SKM-1 (cell line): ENCODE data around the gene PROM1.

Experiments used
- DNase-seq: peaks from one replicate; lab custom pipeline; 2025; ENCODE audit not compliant: unreplicated experiment; lab: John Stamatoyannopoulos, UW

The PROM1 gene

GRCh38 chr4:15990570-15991285, 93.1 kb downstream of the PROM1 start:
- DNase-seq, result no peak

GRCh38 chr4:15989424-15989823, 94.4 kb downstream of the PROM1 start:
- DNase-seq, result no peak

GRCh38 chr4:15988222-15988621, 95.6 kb downstream of the PROM1 start:
- DNase-seq, result no peak

- DNase-seq, result no peak
These were observed 96.9 kb downstream of the PROM1 start for GRCh38 chr4:15986907-15987306.

GRCh38 chr4:15983610-15984009, 100.2 kb downstream of the PROM1 start:
- DNase-seq, result no peak

- no peak for DNase-seq
These were observed 100.8 kb downstream of the PROM1 start for GRCh38 chr4:15982842-15983524.

- DNase-seq, result no peak
These were observed 107.1 kb downstream of the PROM1 start for GRCh38 chr4:15976456-15977447.

GRCh38 chr4:15971068-15971801, 112.6 kb downstream of the PROM1 start:
- no peak for DNase-seq

- DNase-seq, result no peak
These were observed 115.1 kb downstream of the PROM1 start for GRCh38 chr4:15968551-15969300.

GRCh38 chr4:15965325-15965724, 118.5 kb downstream of the PROM1 start:
- DNase-seq, result no peak

GRCh38 chr4:15964159-15964558, 119.7 kb downstream of the PROM1 start:
- no peak for DNase-seq

- no peak for DNase-seq
These were observed 120.2 kb downstream of the PROM1 start for GRCh38 chr4:15963576-15963975.

- peak; percentile 7 for DNase-seq
These were observed 120.8 kb downstream of the PROM1 start, which contains the start of gene FGFBP2 for GRCh38 chr4:15963001-15963451. TSS of gene FGFBP2 (minus strand) at chr4:15963175. CDS start at chr4:15963129, 46 bp downstream.

GRCh38 chr4:15961781-15962510, 121.9 kb downstream of the PROM1 start:
- no peak for DNase-seq

- DNase-seq, result no peak
These were observed 125.3 kb downstream of the PROM1 start for GRCh38 chr4:15958562-15958961.

GRCh38 chr4:15956179-15956850, 127.5 kb downstream of the PROM1 start:
- peak; percentile 63 for DNase-seq

GRCh38 chr4:15955670-15956069, 128.2 kb downstream of the PROM1 start:
- DNase-seq, result no peak

- no peak for DNase-seq
These were observed 130.2 kb downstream of the PROM1 start for GRCh38 chr4:15953625-15954024.

- no peak for DNase-seq
These were observed 132.0 kb downstream of the PROM1 start for GRCh38 chr4:15951781-15952180.
